ENCODE measurements around the gene LRRC2.

DNA sequence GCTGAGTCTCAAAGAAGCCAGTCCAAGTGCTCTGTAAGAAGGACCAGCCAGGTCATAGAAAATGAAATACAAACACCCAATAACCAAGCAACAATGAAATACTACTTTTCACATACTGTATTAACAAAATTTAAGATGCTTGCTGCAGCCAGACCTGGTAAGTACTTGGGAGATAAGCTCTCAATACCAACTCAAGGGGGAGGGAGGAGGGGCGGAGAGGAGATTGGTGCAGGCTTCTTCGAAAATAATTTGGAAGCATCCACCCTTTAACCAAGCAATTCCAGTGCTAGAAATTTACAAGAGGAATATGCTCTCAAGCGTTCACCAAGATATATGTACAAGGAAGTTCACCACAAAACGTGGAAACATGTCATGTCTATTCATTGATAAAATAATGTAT, 7.6 kb upstream of the LRRC2 start:
- no peak for TF ChIP-seq CTCF (IDR thresholded peaks at IDR 0.05; ENCODE audit: extremely low read depth in 1 of 2, insufficient read depth in 1 of 2, low read depth in 1 of 2, low read length in 2 of 2)
- no peak for TF ChIP-seq EZH2 (IDR thresholded peaks at IDR 0.05; ENCODE audit: borderline replicate concordance, low read depth, low read length, severe bottlenecking)
- no peak for TF ChIP-seq POLR2A (IDR thresholded peaks at IDR 0.05; ENCODE audit: low read depth, low read length)
- TF ChIP-seq, protein P1, sequence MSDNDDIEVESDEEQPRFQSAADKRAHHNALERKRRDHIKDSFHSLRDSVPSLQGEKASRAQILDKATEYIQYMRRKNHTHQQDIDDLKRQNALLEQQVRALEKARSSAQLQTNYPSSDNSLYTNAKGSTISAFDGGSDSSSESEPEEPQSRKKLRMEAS (IDR thresholded peaks at IDR 0.05; ENCODE audit: insufficient read depth, insufficient read length): no peak
- no peak for TF ChIP-seq JUN (IDR thresholded peaks at IDR 0.05; ENCODE audit: borderline replicate concordance, insufficient read depth, insufficient read length, low read depth)
- TF ChIP-seq POLR2AphosphoS5 (IDR thresholded peaks at IDR 0.05; ENCODE audit: insufficient read depth, low read depth, low read length): no peak
- TF ChIP-seq FOS (IDR thresholded peaks at IDR 0.05; ENCODE audit: borderline replicate concordance, insufficient read depth, low read length): no peak
- TF ChIP-seq MYC (IDR thresholded peaks at IDR 0.05; ENCODE audit: low read depth, low read length): no peak
